ENCODE results near the gene PLA2G2F.

The PLA2G2F gene

DNA sequence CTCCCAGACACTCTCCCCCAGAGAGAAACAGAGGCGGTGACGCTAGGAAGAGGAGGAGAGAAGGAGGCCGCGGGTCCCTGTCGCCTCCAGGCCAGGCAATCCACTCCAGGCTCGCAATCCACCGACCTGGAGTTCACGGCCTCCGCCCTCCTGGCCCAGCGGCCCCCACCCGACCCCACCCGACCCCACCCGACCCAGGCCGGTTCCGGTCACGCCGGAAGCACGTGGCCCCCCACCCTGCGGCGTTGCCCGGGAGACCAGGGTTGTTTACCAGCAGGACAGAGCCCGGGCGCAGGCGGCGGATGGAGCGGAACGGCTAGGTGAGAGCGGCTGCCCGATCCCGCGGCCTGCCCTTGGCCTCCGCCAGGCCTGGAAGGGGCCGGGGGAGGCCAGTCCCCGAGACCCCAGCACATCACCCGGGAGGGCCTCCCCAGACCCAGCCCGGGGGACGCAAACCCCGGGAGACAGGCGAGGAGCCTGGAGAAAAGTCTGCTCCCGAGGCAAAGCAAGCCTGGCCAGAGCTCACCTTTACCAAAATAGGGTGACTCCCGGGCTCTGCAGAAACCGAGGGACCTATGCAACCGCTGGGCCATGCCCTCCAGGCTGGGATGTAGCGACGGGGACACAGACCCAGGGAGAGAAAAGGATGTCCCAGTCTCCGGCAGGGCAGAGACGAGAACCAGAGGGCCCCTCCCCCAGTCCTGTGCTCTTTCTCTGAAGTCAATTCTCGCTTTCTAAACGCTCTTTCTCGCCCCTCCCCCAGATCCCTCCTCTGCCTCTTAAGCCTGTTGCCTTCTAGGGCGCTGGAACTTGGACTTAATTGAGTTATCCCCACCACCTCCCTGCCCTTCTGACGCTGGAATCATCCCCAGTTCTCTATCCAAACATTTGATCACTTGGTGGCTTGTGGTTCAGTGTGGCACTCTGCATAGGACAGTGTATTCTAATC, 47.0 kb downstream of the PLA2G2F start, which contains the start of the genes PLA2G2C and UBXN10:
PLA2G2C (minus strand) TSS at position 685 of the 949 bp plus-strand sequence. CDS start 9,155 bp downstream, outside the sequence.
UBXN10 (plus strand) TSS at position 263 of the 949 bp plus-strand sequence. CDS start 4,466 bp downstream, outside the sequence.
- in situ Hi-C loops (cut with HindIII; ENCODE audit: low sequenced_read_pairs) = no loop called here

DNA sequence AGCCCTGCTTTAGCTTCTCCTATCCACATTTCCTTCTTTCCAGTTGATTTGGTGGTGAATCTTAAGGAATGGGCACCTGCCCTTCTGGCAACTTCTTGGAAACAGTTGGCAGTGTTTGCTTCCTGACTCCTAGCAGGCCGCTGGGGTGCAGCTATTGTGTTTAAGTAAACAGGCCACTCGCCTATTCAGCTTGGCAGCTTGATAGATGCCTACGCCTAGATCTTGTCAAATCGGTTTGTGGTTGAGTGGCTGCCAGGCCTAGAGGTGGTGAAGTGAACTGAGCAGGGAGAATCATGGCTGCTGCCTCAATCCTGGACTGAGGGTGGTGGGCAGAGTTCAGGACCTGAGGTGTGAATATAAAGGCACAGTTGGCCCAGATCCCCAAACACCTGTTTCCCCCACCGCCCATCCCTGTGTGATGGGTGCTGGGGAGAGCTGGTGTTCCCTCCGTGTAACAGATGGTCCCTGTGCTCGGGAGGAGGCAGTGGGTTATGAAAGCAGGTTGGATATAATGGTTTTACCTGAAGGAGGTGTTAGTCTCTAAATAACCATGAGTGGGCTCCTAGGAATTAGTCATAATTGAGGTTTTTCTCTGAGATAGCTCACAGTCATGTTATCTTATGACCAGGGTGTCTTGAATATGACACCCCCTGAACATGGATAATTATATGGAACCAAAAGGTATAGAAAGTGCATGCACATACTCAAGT, 48.1 kb downstream of the PLA2G2F start:
- in situ Hi-C loops (cut with HindIII; ENCODE audit: low sequenced_read_pairs) = no loop called here

GRCh38 chr1:20187813-20188454, 48.8 kb downstream of the PLA2G2F start:
- in situ Hi-C loops (cut with HindIII; ENCODE audit: low sequenced_read_pairs) = no loop called here

GRCh38 chr1:20188455-20188817, 49.3 kb downstream of the PLA2G2F start:
- in situ Hi-C loops (cut with HindIII; ENCODE audit: low sequenced_read_pairs) = no loop called here

GRCh38 chr1:20189664-20190063, 50.5 kb downstream of the PLA2G2F start:
- in situ Hi-C loops (cut with HindIII; ENCODE audit: low sequenced_read_pairs) = no loop called here

- in situ Hi-C loops (cut with HindIII; ENCODE audit: low sequenced_read_pairs) = no loop called here
Observed at GRCh38 chr1:20190256-20191160, 51.4 kb downstream of the PLA2G2F start.

DNA sequence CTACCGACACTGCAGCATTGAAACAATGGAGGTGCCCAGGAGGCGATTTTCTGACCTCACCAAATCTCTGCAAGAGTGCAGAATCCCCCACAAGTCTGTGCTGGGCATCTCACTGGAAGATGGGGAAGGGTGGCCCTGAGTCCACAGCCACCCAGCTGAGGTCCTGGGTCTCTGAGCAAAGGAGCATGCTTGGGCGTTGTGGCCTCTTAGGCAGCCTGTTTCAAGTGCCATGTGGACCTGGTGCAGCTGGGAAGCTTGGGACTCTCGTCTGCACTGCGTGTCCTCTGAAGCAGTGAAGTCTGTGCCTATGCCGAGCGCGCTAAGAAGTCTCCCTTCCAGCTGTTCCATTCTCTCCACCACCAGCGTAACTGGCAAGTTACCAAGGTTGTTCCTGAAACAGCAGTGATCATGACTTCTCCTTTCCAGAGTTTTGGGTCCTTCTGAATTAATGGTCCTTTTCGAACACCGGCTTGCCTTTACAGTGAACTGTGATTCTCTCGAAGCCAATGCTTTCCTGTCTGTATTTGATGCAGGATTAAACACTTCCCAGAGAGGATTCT, 52.2 kb downstream of the PLA2G2F start:
- in situ Hi-C loops (cut with HindIII; ENCODE audit: low sequenced_read_pairs) = no loop called here

- in situ Hi-C loops (cut with HindIII; ENCODE audit: low sequenced_read_pairs) = no loop called here
Observed at GRCh38 chr1:20192364-20192763, 53.2 kb downstream of the PLA2G2F start.

DNA sequence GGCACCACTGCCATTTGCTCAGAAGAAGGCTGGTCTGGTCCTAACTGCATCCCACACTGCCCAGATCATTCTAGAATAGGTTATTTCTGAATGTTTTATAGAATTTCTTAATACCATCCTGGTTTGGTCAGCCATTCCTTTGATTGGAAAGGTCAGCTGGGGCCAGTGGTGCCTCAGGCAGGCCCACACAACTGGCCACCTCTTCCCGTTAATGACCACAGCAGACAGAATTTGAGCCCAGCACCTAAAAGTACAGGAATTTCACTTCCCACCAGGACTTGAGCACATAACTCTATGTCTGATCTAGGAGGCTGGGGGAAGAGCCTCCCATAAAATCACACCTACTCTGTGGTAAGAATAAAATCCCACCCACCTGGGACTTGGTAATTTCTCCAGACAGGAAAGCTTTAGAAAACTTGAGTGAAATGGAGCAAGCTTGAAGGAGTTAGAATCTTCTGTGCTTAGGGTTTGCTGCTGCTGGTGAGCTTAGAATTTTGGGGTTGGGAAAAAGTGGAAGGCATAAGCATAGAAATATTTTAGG, 53.8 kb downstream of the PLA2G2F start:
- in situ Hi-C loops (cut with HindIII; ENCODE audit: low sequenced_read_pairs) = no loop called here

GRCh38 chr1:20194224-20194623, 55.1 kb downstream of the PLA2G2F start:
- in situ Hi-C loops (cut with HindIII; ENCODE audit: low sequenced_read_pairs) = no loop called here

DNA sequence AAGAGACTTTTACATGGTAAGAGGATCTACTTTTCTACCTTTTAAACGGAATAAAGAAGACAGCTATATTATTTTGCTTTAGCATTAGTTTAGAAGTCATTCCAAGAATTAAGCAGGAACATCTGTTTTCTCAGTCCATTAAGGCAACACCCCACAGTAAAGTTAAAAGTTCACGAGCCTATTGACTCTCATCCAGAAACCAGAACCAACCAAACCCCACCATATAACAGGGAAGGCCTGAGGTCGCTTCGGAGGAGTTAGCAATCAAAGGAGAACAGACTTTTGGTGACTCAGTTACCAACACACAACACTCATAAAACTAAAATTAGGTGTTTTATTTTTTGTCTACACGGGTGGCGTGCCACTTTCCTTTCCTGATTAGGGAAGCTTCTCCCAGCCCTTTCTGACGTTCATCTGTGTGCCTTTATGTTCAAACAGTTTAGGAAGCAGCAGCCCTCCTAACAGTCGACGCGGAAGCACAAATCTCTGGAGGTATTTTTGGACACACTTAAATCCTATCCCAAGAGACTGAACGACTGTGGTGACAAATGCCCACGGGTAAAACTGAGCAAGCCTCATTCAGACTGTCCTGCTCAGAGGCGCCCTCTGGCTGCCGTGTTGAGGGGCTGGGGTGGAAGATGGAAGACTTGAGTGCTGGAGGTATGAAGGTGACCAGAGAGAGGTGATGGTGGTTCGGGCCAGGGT, 55.8 kb downstream of the PLA2G2F start:
- in situ Hi-C loops (cut with HindIII; ENCODE audit: low sequenced_read_pairs) = no loop called here

DNA sequence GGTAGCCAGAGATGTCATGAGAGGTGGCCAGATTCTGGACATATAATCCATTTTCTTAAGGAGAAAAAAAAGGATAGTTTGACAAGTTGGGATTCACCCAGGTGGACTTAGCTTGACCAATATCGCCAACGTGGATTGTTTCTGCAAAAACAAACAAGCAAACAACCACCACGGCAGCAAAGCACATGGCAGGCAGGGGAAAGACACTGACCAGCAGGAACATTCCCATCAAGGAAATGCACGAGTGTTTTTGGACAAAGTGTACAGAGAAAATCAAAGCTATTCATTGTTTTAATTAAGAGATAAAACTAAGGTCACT, 56.3 kb downstream of the PLA2G2F start:
- in situ Hi-C loops (cut with HindIII; ENCODE audit: low sequenced_read_pairs) = no loop called here

DNA sequence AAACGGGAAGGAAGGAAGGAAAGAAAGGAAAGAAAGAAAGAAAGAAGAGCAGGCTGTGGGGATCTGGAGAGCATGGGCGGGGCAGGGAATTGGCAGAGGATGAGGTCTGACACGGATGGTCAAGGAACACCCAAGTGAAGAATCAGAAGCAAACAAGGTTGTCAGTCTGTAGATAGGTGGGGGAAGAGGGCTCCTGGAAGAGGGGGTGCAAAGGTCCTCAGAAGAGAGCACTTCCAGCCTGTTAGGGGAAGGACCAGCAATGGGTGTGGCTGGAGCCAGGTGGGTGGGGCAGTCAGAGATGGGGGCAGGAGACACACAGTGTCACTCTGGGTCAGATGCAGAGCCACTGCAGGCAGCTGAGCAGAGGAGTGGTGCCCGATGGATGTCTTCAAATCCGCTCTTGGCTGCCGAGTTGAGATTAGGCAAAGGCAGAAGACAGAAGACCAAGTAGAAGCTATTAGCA, 58.2 kb downstream of the PLA2G2F start:
- in situ Hi-C loops (cut with HindIII; ENCODE audit: low sequenced_read_pairs) = no loop called here

GRCh38 chr1:20198296-20198695, 59.2 kb downstream of the PLA2G2F start:
- in situ Hi-C loops (cut with HindIII; ENCODE audit: low sequenced_read_pairs) = no loop called here

GRCh38 chr1:20198918-20199317, 59.8 kb downstream of the PLA2G2F start:
- in situ Hi-C loops (cut with HindIII; ENCODE audit: low sequenced_read_pairs) = no loop called here

- in situ Hi-C loops (cut with HindIII; ENCODE audit: low sequenced_read_pairs) = no loop called here
Observed at GRCh38 chr1:20199403-20199802, 60.3 kb downstream of the PLA2G2F start.

DNA sequence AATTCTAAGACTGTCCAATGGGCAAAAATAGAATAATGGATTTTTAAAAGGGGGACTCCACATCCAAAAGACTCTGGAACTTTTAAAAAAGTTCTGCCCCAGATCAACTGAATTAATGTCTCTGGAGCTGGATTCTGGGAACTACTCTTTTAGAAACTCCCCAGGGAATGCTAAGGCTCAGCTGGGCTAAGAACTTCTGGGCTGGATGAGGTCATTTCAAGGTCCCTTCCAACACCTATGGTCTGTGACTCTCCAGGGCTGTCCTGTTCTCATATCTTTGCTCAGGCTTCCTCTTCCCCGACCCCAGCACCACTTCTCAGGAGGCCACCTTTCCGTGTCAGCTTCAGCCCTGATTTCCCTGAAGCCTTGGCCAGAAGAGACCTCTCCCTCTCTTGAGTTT, 60.7 kb downstream of the PLA2G2F start:
- in situ Hi-C loops (cut with HindIII; ENCODE audit: low sequenced_read_pairs) = no loop called here
